ENCODE measurements around the gene CD82.

DNA sequence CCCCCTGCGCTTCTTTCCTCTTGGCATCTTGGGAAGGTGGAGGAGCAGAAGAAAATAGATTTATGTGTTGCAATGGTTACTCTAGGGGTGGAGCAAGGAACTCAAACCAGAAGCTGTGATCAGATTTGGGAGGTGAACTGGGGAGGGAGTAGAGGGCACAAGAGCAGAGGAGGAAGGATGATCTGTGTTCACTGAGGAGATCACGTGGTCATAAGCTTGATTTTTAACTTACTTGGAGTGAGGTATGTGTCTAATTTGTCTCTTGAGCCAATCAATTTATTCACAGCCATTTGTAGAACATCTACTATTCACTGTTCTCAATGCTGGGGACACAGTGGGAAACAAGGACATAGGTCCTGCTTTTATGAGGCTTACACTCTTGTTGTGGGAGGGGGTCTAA is 24.8 kb upstream of the CD82 start:
- TF ChIP-seq, protein P1, sequence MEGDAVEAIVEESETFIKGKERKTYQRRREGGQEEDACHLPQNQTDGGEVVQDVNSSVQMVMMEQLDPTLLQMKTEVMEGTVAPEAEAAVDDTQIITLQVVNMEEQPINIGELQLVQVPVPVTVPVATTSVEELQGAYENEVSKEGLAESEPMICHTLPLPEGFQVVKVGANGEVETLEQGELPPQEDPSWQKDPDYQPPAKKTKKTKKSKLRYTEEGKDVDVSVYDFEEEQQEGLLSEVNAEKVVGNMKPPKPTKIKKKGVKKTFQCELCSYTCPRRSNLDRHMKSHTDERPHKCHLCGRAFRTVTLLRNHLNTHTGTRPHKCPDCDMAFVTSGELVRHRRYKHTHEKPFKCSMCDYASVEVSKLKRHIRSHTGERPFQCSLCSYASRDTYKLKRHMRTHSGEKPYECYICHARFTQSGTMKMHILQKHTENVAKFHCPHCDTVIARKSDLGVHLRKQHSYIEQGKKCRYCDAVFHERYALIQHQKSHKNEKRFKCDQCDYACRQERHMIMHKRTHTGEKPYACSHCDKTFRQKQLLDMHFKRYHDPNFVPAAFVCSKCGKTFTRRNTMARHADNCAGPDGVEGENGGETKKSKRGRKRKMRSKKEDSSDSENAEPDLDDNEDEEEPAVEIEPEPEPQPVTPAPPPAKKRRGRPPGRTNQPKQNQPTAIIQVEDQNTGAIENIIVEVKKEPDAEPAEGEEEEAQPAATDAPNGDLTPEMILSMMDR (IDR thresholded peaks at IDR 0.05) = no peak
- TF ChIP-seq POLR2A (IDR thresholded peaks at IDR 0.05) = no peak

Measured in right lobe of liver (tissue), 4 donors.